GM12891 (cell line): Measurements from ENCODE around the gene ETFA.

Experiments
- PAX5 ChIP-seq: IDR thresholded peaks from 2 replicates; pipeline ENCODE4 v1.6.1; 2011; ENCODE audit warnings: low read length, moderate library complexity, mild to moderate bottlenecking; ENCODE audit not compliant: insufficient read depth, severe bottlenecking
- POLR2A ChIP-seq: IDR thresholded peaks from 2 replicates; pipeline ENCODE4 v1.6.1; 2011; ENCODE audit warnings: low read depth, low read length, control low read depth
- POLR2AphosphoS5 ChIP-seq: IDR thresholded peaks from 2 replicates; pipeline ENCODE4 v1.6.1; 2011; ENCODE audit warnings: low read depth, low read length, control low read depth
- SPI1 ChIP-seq: IDR thresholded peaks from 2 replicates; pipeline ENCODE4 v1.6.1; 2011; ENCODE audit warnings: low read depth, low read length, control low read depth
- TAF1 ChIP-seq: IDR thresholded peaks from 2 replicates; pipeline ENCODE4 v1.6.1; 2011; ENCODE audit warnings: low read depth, low read length, control low read depth

DNA sequence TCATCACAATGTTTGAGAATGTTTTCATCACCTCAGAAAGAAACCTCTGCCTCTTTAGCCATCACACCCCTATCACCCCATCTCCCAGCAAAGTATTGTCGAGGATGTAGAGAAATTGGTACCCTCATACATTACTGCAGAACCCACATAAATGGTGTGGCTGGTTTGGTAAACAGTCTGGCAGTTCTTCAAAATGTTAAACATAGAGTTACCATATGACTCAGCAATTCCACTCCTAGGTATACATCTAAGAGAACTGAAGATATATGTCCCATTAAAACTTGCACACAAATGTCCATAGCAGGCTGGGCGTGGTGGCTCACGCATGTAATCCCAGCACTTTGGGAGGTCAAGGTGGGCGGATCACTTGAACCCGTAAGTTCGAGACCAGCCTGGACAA lies 8.7 kb upstream of the ETFA start:
- TF ChIP-seq POLR2A, result no peak
- TF ChIP-seq PAX5, result no peak
- TF ChIP-seq POLR2AphosphoS5, result no peak
- TF ChIP-seq SPI1, result no peak
- no peak for TF ChIP-seq TAF1
